Muscle of arm (tissue), 12 donors: ENCODE measurements around the gene ZNF562. TPM values are rescaled to one million over a fixed set of nuclear protein-coding genes. Genes with fewer than 3 reads are reported as not detected.

Source experiments
- DNase-seq: peaks from one replicate; pipeline ENCODE4 v3.0.0-alpha.2; 2013
- polyA plus RNA-seq, 12 donors: library from polyadenylated mRNA; unstranded; fragments of 120-200 nt; gene quantifications; one replicate each; pipeline ENCODE4 v1.2.1, GENCODE V29; 2013; ENCODE audit not compliant: insufficient read length in 12 of 12

The ZNF562 gene
- polyA plus RNA-seq, 12 donors: 15.0 to 33.1 (median 20.8) TPM

GRCh38 chr19:9650345-9650744 is 24.6 kb downstream of the ZNF562 start:
- no peak for DNase-seq

DNA sequence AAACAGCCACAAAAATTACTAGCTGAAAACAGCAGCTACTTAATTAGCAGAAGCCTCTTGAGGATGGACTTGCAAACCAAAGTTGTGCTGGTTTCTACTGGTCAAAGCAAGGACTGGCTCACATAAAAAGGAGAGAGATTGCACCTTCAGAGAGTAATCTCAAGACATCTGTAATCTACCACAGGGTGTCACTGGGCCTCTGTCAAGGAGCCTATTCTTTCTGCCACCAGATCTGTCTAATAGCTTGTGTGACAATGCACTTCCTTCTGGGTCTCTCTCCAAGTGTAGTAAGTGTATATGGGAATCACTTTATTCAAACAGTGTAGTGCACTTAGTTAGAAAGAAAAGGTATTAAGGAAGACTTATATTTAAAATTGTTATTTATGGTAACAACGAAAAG is 29.4 kb downstream of the ZNF562 start:
- no peak for DNase-seq

DNA sequence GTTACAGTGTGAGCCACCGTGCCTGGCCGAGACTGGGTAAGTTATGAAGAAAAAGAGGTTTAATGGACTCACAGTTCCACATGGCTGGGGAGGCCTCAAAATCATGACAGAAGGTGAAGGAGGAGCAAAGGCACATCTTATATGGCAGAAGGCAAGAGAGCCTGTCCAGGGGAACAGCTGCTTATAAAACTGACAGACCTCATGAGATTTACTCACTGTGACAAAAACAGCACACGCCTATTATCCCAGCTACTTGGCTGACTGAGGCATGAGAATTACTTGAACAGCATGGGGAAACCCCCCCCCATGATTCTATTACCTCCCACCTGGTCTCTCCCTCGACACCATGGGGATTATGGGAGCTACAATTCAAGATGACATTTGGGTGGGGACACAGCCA is 30.4 kb downstream of the ZNF562 start:
- DNase-seq: no peak

GRCh38 chr19:9641810-9642209 is 33.1 kb downstream of the ZNF562 start:
- DNase-seq: no peak

GRCh38 chr19:9640956-9641355 is 33.9 kb downstream of the ZNF562 start:
- DNase-seq: no peak

- no peak for DNase-seq
Measured at GRCh38 chr19:9636018-9636417, 38.9 kb downstream of the ZNF562 start.

GRCh38 chr19:9627856-9628255 is 47.0 kb downstream of the ZNF562 start:
- DNase-seq: no peak

DNA sequence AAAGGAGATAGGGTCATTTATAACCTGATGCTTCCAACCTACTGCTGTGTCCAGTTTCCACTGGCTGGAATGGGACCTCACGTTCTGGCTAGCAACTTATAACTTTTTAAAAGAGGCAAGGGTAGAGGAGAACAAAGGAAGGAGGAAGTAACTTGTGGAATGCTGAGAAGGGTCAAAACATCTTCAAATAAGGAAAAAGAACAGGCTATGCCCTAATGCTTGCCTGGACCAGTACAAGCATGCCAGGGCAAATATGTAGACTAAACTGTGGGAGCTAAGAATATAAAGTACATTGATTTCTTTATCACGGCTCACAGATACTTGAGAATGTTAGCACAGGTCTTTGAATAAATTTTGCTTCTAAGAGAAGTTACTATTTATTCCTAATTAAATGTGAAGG is 52.4 kb downstream of the ZNF562 start:
- no peak for DNase-seq

DNA sequence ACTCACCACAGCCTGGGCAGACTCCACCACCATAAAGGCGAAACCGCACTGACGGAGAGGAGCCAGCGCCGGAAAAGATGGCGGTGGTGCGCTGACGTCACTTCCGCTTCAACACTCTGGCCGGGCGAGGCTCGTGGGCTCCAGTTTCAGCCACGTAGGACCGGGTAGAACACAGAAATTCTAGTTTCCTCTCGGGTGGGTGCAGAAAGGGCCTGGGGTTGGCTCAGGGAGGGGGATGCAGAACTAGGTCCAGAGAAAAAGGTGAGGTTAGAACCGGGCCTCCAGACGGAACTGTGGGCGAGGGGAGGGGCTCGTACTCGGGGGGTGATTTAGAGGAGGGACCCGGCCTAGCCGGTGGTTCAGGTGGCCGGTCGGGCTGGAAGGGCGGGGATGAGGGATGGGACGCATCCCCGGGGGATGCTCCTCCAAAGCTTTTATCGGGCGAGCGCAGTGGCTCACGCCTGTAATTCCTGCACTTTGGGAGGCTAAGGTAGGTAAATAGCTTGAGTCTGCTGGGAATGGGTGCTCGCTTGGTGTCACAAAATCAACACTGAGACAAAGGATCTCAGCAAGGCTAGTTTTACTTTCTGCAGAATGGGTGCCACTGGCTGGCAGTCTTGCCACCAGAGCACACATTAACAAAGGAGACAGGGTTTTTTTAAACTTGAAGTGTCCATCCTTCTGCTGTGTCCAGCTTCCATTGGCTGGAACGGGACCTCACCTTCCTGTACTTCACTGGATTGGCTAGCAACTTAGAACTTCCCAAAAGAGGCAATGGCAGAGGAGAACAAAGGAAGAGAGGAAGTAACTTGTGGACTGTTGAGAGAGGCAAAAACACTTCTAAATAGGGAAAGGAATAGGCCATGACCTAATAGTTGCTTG is 53.5 kb downstream of the ZNF562 start, which contains the start of gene ZNF561:
Gene ZNF561, minus strand, starts transcription at position 77 of the 882 bp plus-strand sequence. CDS start 1,776 bp downstream, outside the sequence.
- DNase-seq: peak; percentile 94

GRCh38 chr19:9620842-9621155 is 54.1 kb downstream of the ZNF562 start:
- DNase-seq: no peak

GRCh38 chr19:9615844-9616243 is 59.1 kb downstream of the ZNF562 start:
- DNase-seq: no peak

DNA sequence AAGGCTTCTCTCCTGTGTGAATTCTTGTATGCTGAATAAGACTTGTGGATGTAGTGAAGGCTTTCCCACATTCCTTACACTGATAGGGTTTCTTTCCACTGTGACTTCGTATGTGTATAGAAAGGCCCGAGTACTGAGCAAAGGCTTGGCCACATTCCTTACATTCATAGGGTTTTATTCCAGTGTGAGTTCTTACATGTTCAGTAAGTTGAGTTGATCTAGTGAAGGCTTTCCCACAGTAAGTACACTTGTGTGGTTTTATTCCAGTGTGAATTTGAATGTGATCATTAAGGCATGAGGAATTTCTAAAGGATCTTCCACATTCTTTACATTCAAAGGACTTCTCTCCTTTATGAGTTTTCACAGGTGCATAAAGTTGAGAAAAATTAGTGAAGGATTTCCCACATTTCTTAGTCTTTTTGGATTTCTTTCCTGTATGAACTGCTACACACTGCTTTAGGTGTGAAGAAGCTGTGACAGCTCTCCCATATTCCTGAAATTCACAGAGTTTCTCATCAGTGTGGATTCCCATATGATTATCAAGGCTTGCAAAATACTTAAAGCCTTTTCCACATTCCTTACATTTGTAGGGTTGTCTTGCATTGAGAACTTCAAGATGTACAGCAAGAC is 64.3 kb downstream of the ZNF562 start:
- DNase-seq: no peak

- no peak for DNase-seq
Measured at GRCh38 chr19:9608912-9609311, 66.0 kb downstream of the ZNF562 start.

GRCh38 chr19:9597027-9597426 is 77.9 kb downstream of the ZNF562 start:
- no peak for DNase-seq

Other genes with a start within 250 kb of the ZNF562 start
- 10 to 100 TPM in 11 of 12 donors, not detected in 1; 13.4 to 48.4 (median 22.6) TPM for gene ZNF266, start 239.5 kb downstream of the ZNF562 start, polyA plus RNA-seq
- gene ZNF560, start 176.5 kb downstream of the ZNF562 start, polyA plus RNA-seq: under 1 TPM in 10 of 12 donors, not detected in 2; 0.05 to 0.60 (median 0.22) TPM
- gene ZNF426, start 136.5 kb downstream of the ZNF562 start, polyA plus RNA-seq: 10 to 100 TPM in 10 of 12 donors, 1 to 10 TPM in 1, not detected in 1; 7.6 to 15.9 (median 12.9) TPM
- gene ZNF121, start 90.6 kb downstream of the ZNF562 start, polyA plus RNA-seq: 10 to 100 TPM in 7 of 12 donors, 1 to 10 TPM in 4, not detected in 1; 6.5 to 19.3 (median 11.7) TPM
- 10 to 100 TPM in 11 of 12 donors, not detected in 1; 31.2 to 50.7 (median 40.4) TPM for gene ZNF561, start 53.9 kb downstream of the ZNF562 start, polyA plus RNA-seq
- gene ZNF846, start 93.6 kb upstream of the ZNF562 start, polyA plus RNA-seq: 10 to 100 TPM in 6 of 12 donors, 1 to 10 TPM in 5, not detected in 1; 6.8 to 20.3 (median 10.9) TPM
- gene FBXL12, start 144.0 kb upstream of the ZNF562 start, polyA plus RNA-seq: 10 to 100 TPM in 11 of 12 donors, not detected in 1; 20.8 to 32.6 (median 26.4) TPM
- gene UBL5, start 152.8 kb upstream of the ZNF562 start, polyA plus RNA-seq: 100 to 1,000 TPM in 11 of 12 donors, not detected in 1; 111 to 252 (median 182) TPM
- 10 to 100 TPM in 11 of 12 donors, not detected in 1; 42.3 to 90.2 (median 54.6) TPM for gene PIN1, start 160.2 kb upstream of the ZNF562 start, polyA plus RNA-seq